NB4 (cell line): ENCODE measurements around the gene CCDC24.

Source experiments
- CTCF ChIP-seq: IDR thresholded peaks from one replicate; pipeline ENCODE4 v1.5.1; 2012; ENCODE audit warnings: low read depth, low read length
- POLR2A ChIP-seq: IDR thresholded peaks from 2 replicates; pipeline ENCODE4 v1.6.1; 2011; ENCODE audit warnings: mild to moderate bottlenecking; ENCODE audit not compliant: insufficient read length; ENCODE audit errors: extremely low read depth

- TF ChIP-seq POLR2A, result no peak
- TF ChIP-seq CTCF, result no peak
These were observed 40.9 kb downstream of the CCDC24 start for GRCh38 chr1:44032170-44032790.
